CD14-positive monocyte (primary cell): ENCODE measurements around the gene SOCS1. TPM values are rescaled to one million over a fixed set of nuclear protein-coding genes. Genes with fewer than 3 reads are reported as not detected.

Experiments
- DNase-seq, 3 donors: peaks; one replicate each; pipeline ENCODE4 v3.0.0-alpha.2; 2011 to 2022
- H2AFZ ChIP-seq: 2 replicates; pipeline ENCODE4 v1.6.0; 2012; ENCODE audit warnings: mild to moderate bottlenecking, low read depth, low read length, inconsistent platforms; ENCODE audit not compliant: insufficient read depth, poor library complexity, severe bottlenecking
- H3K27ac ChIP-seq, 2 donors: 1 replicate in 1 of 2; 2 replicates in 1 of 2; pipeline ENCODE4 v1.5.1; 2012 to 2013; ENCODE audit warnings: low read length in 2 of 2, control low read depth in 1 of 2, inconsistent platforms in 1 of 2, low read depth in 1 of 2, mild to moderate bottlenecking in 1 of 2
- H3K27me3 ChIP-seq, 2 donors: one replicate each; pipeline versions ENCODE4 v1.6.0 to v1.6.1; 2011 to 2013; ENCODE audit warnings: low read length in 2 of 2; ENCODE audit not compliant: control insufficient read depth in 2 of 2, insufficient read depth in 2 of 2
- H3K36me3 ChIP-seq, 2 donors: replicated peaks in 1 of 2; 1 replicate in 1 of 2; 2 replicates in 1 of 2; pipeline versions ENCODE4 v1.5.1 to v1.6.1; 2012 to 2013; ENCODE audit warnings: low read length in 2 of 2, control low read depth in 1 of 2, inconsistent platforms in 1 of 2, mild to moderate bottlenecking in 1 of 2; ENCODE audit not compliant: insufficient read depth in 2 of 2, control insufficient read depth in 1 of 2
- H3K4me1 ChIP-seq, 2 donors: 1 replicate in 1 of 2; 2 replicates in 1 of 2; pipeline versions ENCODE4 v1.5.1 to v1.6.1; 2012 to 2013; ENCODE audit warnings: low read length in 2 of 2, control low read depth in 1 of 2, inconsistent platforms in 1 of 2, mild to moderate bottlenecking in 1 of 2, moderate library complexity in 1 of 2; ENCODE audit not compliant: insufficient read depth in 2 of 2, control insufficient read depth in 1 of 2
- H3K4me2 ChIP-seq: replicated peaks from 2 replicates; pipeline ENCODE3; 2012; ENCODE audit warnings: low read length, moderate library complexity, mild to moderate bottlenecking; ENCODE audit not compliant: poor library complexity, severe bottlenecking; ENCODE audit errors: extremely low read depth
- H3K4me3 ChIP-seq, 3 experiments: fragments of 200-600 bp in 1 of 3; sonication (generic) in 1 of 3; replicated peaks in 1 of 3; 1 replicate in 2 of 3; 2 replicates in 1 of 3; pipeline ENCODE4 v1.5.1; 2011 to 2013; ENCODE audit warnings: low read length in 3 of 3, mild to moderate bottlenecking in 3 of 3, control low read depth in 2 of 3, low read depth in 2 of 3, inconsistent platforms in 1 of 3, moderate library complexity in 1 of 3
- H3K79me2 ChIP-seq: 2 replicates; pipeline ENCODE4 v1.6.0; 2012; ENCODE audit warnings: mild to moderate bottlenecking, control low read depth, inconsistent platforms, low read length, moderate library complexity; ENCODE audit not compliant: insufficient read depth
- H3K9ac ChIP-seq: 2 replicates; pipeline ENCODE4 v1.6.0; 2017; ENCODE audit warnings: low read length, mild to moderate bottlenecking; ENCODE audit not compliant: insufficient read depth, poor library complexity, severe bottlenecking
- H3K9me3 ChIP-seq, 2 donors: replicated peaks in 1 of 2; 1 replicate in 1 of 2; 2 replicates in 1 of 2; pipeline versions ENCODE4 v1.5.1 to v1.6.1; 2012 to 2013; ENCODE audit warnings: low read length in 2 of 2, control low read depth in 1 of 2; ENCODE audit not compliant: control insufficient read depth in 1 of 2, insufficient read depth in 1 of 2
- H4K20me1 ChIP-seq: 2 replicates; pipeline ENCODE4 v1.6.0; 2012; ENCODE audit warnings: mild to moderate bottlenecking, low read length, control low read depth, moderate library complexity; ENCODE audit not compliant: insufficient read depth
- H3K27ac Mint-ChIP-seq, 7 donors: one replicate each; pipeline ENCODE4 v1.8.0; 2020; ENCODE audit warnings: mild to moderate bottlenecking in 7 of 7, mixed read lengths in 7 of 7, moderate library complexity in 6 of 7, inconsistent platforms in 2 of 7
- H3K27me3 Mint-ChIP-seq, 3 donors: one replicate each; pipeline ENCODE4 v1.8.0; 2021 to 2022; ENCODE audit warnings: low read depth in 3 of 3, mild to moderate bottlenecking in 3 of 3, mixed read lengths in 3 of 3, moderate library complexity in 3 of 3, inconsistent platforms in 1 of 3
- H3K36me3 Mint-ChIP-seq, 2 donors: one replicate each; pipeline ENCODE4 v1.8.0; 2020; ENCODE audit warnings: mixed read lengths in 2 of 2, inconsistent platforms in 1 of 2, mild to moderate bottlenecking in 1 of 2
- H3K4me1 Mint-ChIP-seq: one replicate; pipeline ENCODE4 v1.8.0; 2020; ENCODE audit warnings: mild to moderate bottlenecking, mixed read lengths
- H3K4me3 Mint-ChIP-seq, 2 donors: one replicate each; pipeline ENCODE4 v1.8.0; 2020; ENCODE audit warnings: mild to moderate bottlenecking in 2 of 2, mixed read lengths in 2 of 2, moderate library complexity in 1 of 2
- H3K9me3 Mint-ChIP-seq, 7 donors: one replicate each; pipeline ENCODE4 v1.8.0; 2020 to 2022; ENCODE audit warnings: mixed read lengths in 7 of 7, mild to moderate bottlenecking in 6 of 7, moderate library complexity in 6 of 7, inconsistent platforms in 2 of 7
- CTCF ChIP-seq: fragments of 200-600 bp; IDR thresholded peaks from one replicate; pipeline ENCODE4 v1.8.0; 2022; ENCODE audit warnings: antibody characterized with exemption, mild to moderate bottlenecking
- WGBS: methylation state at CpG from one replicate; pipeline ENCODE4 v1.1.5; 2013; ENCODE audit warnings: missing lambda C conversion rate; ENCODE audit not compliant: insufficient coverage; 5-methylcytosine and 5-hydroxymethylcytosine counted together
- intact Hi-C, 2 donors: fragments of 100-400 bp; cut with micrococcal nuclease; formaldehyde crosslinking; loops; one replicate each; pipeline versions ENCODE4 v1.15.0 to v1.15.1; 2023
- polyA plus RNA-seq, 3 donors: library from polyadenylated mRNA; depleted of rRNA in 1 of 3; unstranded in 2 of 3; stranded (reverse) in 1 of 3; fragments of 300-500 nt in 2 of 3; fragments of >200 nt in 1 of 3; fragmentation: Illumina TruSeq in 2 of 3; gene quantifications; 1 replicate in 2 of 3; 2 replicates in 1 of 3; pipeline ENCODE4 v1.2.3, GENCODE V29; 2012 to 2021

The SOCS1 gene
- polyA plus RNA-seq, 3 donors, result 0.13 to 2.3 (median 0.35) TPM

- no peaks in the 10 kb centered on the region for H3K79me2 ChIP-seq
- no peak overlapping the region for H3K27ac ChIP-seq
- H2AFZ ChIP-seq, result no peak overlapping the region
- no peak overlapping the region for H3K4me2 ChIP-seq
- Mint-ChIP-seq H3K9me3 (peaks cover 0 to 2% (median 0%) of the 10 kb centered on the region in 7 donors), H3K27me3 (peaks cover 16 to 40% (median 20%) of the 10 kb centered on the region in 3 donors), H3K4me1 (peaks cover 13% of the 10 kb centered on the region), H3K4me3 (no peak overlapping the region), H3K27ac (peak overlapping the region in 1 of 7 donors; percentile 42), H3K36me3 (no peaks in the 10 kb centered on the region)
- H3K4me3 ChIP-seq, result no peak overlapping the region
- no peak overlapping the region for H3K9ac ChIP-seq
- intact Hi-C loops, result no loop called here
- peak; percentile 27 to 57 (median 40) for DNase-seq
- H4K20me1 ChIP-seq, result no peaks in the 10 kb centered on the region
- no peaks in the 10 kb centered on the region for H3K27me3 ChIP-seq
- WGBS, result no CpG with 5 or more reads among the region's 4 CpGs
- no peaks in the 10 kb centered on the region for H3K4me1 ChIP-seq
- H3K9me3 ChIP-seq, result no peaks in the 10 kb centered on the region
- no peak for TF ChIP-seq CTCF
- H3K36me3 ChIP-seq, result no peaks in the 10 kb centered on the region
Observed at GRCh38 chr16:11283820-11284248, 27.8 kb upstream of the SOCS1 start.

GRCh38 chr16:11280616-11281522, 24.9 kb upstream of the SOCS1 start, which contains the start of gene PRM1:
Gene PRM1, minus strand, starts transcription at chr16:11281330. Its CDS starts 92 bp downstream, at chr16:11281238.
- Mint-ChIP-seq H3K4me1 (peaks cover 15% of the 10 kb centered on the region), H3K9me3 (peaks cover 0 to 2% (median 0%) of the 10 kb centered on the region in 7 donors), H3K27ac (peak within 1 kb of the TSS in 1 of 7 donors; percentile 5), H3K27me3 (peaks cover 15 to 22% (median 17%) of the 10 kb centered on the region in 3 donors), H3K4me3 (peak within 1 kb of the TSS; percentile 37 to 68), H3K36me3 (no peaks in the 10 kb centered on the region)
- no peak for DNase-seq
- Histone ChIP-seq H2AFZ (no peak within 1 kb of the TSS), H4K20me1 (no peaks in the 10 kb centered on the region), H3K79me2 (no peaks in the 10 kb centered on the region), H3K36me3 (no peaks in the 10 kb centered on the region), H3K4me2 (no peak within 1 kb of the TSS), H3K4me3 (no peak within 1 kb of the TSS), H3K9me3 (no peaks in the 10 kb centered on the region), H3K27me3 (no peaks in the 10 kb centered on the region), H3K4me1 (no peaks in the 10 kb centered on the region), H3K9ac (no peak within 1 kb of the TSS), H3K27ac (no peak within 1 kb of the TSS)
- TF ChIP-seq CTCF, result no peak
- intact Hi-C loops, result no loop called here
- over 99% methylated on average over 11 of the region's 25 CpGs for WGBS
